BLaER1 treated with 17β-estradiol and CSF1 and Interleukin-3, amounts not matched to agents 10 nM and 100 nM (cell line): ENCODE measurements around the gene LRP2BP.

Experiments
- H3K27ac ChIP-seq, 11 experiments: shearing (Covaris generic); formaldehyde crosslinking; 2 replicates each; pipeline ENCODE4 v1.8.1; 2022
- H3K27me3 ChIP-seq, 11 experiments: shearing (Covaris generic); formaldehyde crosslinking; 2 replicates each; pipeline ENCODE4 v1.8.1; 2022
- H3K36me3 ChIP-seq, 11 experiments: shearing (Covaris generic); formaldehyde crosslinking; 2 replicates each; pipeline ENCODE4 v1.8.1; 2022
- H3K4me1 ChIP-seq, 10 experiments: shearing (Covaris generic); formaldehyde crosslinking; 2 replicates each; pipeline ENCODE4 v1.8.1; 2022
- H3K4me2 ChIP-seq, 11 experiments: shearing (Covaris generic); formaldehyde crosslinking; 2 replicates each; pipeline ENCODE4 v1.8.1; 2022
- H3K4me3 ChIP-seq, 10 experiments: shearing (Covaris generic); formaldehyde crosslinking; 2 replicates each; pipeline ENCODE4 v1.8.1; 2022
- H3K9ac ChIP-seq, 11 experiments: shearing (Covaris generic); formaldehyde crosslinking; 2 replicates each; pipeline ENCODE4 v1.8.1; 2022
- H3K9me3 ChIP-seq, 11 experiments: shearing (Covaris generic); formaldehyde crosslinking; replicated peaks in 1 of 11; 2 replicates each; pipeline ENCODE4 v1.8.1; 2022
- H4K20me1 ChIP-seq, 11 experiments: shearing (Covaris generic); formaldehyde crosslinking; 2 replicates each; pipeline ENCODE4 v1.8.1; 2022
- Cebpa-rat ChIP-seq, 11 experiments: shearing (Covaris generic); IDR thresholded peaks; 2 replicates each; pipeline ENCODE4 v1.8.1; 2022

The LRP2BP gene

DNA sequence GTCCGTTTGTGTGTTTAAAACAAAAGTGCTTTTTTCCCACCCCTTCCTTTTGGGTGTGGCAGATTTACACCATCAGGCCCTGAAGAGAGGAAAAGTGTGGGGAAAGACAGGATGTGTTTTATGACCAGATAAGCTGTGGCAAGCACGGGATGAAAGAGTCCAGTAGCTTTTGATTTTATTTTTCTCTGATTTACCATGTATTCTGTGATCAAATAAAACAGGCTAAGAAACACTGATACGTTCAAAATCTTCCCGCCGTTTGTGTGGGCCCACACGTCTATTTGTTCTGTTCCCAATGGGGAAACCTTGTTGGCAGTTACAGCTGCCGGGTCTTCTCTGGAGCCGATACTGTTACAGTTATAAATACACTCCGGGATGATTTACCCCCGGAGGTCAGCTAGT is 10.8 kb downstream of the LRP2BP start:
- no peaks in the 10 kb centered on the region for H4K20me1 ChIP-seq
- H3K9me3 ChIP-seq = peaks cover 14 to 34% (median 27%) of the 10 kb centered on the region in 11 experiments
- H3K4me3 ChIP-seq = peak overlapping the region in 7 of 10 experiments; percentile 15 to 58 (median 42); a peak in 8 of 20 replicates
- H3K27ac ChIP-seq = peak overlapping the region in 10 of 11 experiments; percentile 48 to 88 (median 81); a peak in 19 of 22 replicates
- peak overlapping the region; percentile 56 to 78 (median 67); a peak in 21 of 22 replicates for H3K9ac ChIP-seq
- H3K4me2 ChIP-seq = peak overlapping the region; percentile 61 to 85 (median 75)
- TF ChIP-seq Cebpa-rat (IDR thresholded peaks at IDR 0.05) = no peak
- peaks cover 21 to 36% (median 30%) of the 10 kb centered on the region in 10 experiments for H3K4me1 ChIP-seq
- H3K27me3 ChIP-seq = no peaks in the 10 kb centered on the region
- H3K36me3 ChIP-seq = peaks cover 0 to 31% (median 18%) of the 10 kb centered on the region in 11 experiments; a peak in 13 of 22 replicates

DNA sequence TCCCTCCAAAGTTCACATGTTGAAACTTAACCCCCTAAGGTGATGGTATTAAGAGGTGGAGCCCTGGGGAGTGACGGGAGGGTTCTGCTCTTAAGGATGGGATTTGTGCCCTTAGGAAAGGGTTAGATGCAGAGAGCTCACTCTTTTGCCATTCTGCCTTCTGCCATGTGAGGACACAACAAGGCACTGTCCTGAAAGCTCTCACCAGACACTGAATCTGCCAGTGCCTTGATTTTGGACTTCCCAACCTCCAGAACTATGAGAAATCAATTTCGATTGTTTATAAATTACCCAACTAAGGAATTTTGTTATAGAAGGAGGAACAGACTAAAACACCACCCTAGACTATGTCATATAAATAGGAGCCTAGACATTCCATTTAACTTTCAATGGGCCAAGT is 11.7 kb downstream of the LRP2BP start:
- Histone ChIP-seq H3K4me3 (peak overlapping the region in 6 of 10 experiments; percentile 11 to 56 (median 41); a peak in 11 of 20 replicates), H3K9me3 (peaks cover 21 to 42% (median 31%) of the 10 kb centered on the region in 11 experiments), H4K20me1 (no peaks in the 10 kb centered on the region), H3K9ac (peak overlapping the region in 9 of 11 experiments; percentile 19 to 63 (median 55); a peak in 15 of 22 replicates), H3K4me1 (peaks cover 21 to 36% (median 30%) of the 10 kb centered on the region in 10 experiments), H3K27me3 (no peaks in the 10 kb centered on the region), H3K27ac (peak overlapping the region in 9 of 11 experiments; percentile 61 to 80 (median 74); a peak in 17 of 22 replicates), H3K4me2 (peak overlapping the region; percentile 31 to 85 (median 69); a peak in 21 of 22 replicates), H3K36me3 (peaks cover 0 to 37% (median 23%) of the 10 kb centered on the region in 11 experiments; a peak in 13 of 22 replicates)
- no peak for TF ChIP-seq Cebpa-rat (IDR thresholded peaks at IDR 0.05)

DNA sequence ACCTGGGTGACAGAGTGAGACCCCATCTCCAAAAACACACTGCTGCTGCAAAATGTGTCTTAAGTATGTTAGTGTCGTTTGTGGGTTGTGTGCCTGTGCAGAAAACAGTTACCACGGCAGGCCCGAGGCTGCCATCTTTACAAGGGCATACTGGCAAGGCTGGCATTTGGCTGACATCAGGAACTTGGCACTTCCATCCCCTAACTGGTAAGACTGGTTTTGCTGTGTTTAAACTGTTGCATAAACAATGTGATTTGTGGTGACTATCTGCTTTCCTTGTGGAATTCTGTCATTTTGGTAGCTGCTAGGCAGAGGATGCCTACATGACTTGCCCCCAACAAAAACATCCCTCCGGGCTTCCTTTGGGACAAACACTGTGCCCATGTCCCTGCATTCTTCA is 12.3 kb downstream of the LRP2BP start:
- Histone ChIP-seq H3K4me2 (peak overlapping the region in 8 of 11 experiments; percentile 53 to 85 (median 72); a peak in 13 of 22 replicates), H3K9ac (peak overlapping the region in 1 of 11 experiments; percentile 56; a peak in 2 of 22 replicates), H3K9me3 (peaks cover 21 to 42% (median 31%) of the 10 kb centered on the region in 11 experiments), H4K20me1 (no peaks in the 10 kb centered on the region), H3K27ac (peak overlapping the region in 7 of 11 experiments; percentile 61 to 79 (median 74); a peak in 12 of 22 replicates), H3K36me3 (peaks cover 0 to 43% (median 23%) of the 10 kb centered on the region in 11 experiments; a peak in 17 of 22 replicates), H3K4me3 (peak overlapping the region in 2 of 10 experiments; percentile 39 to 56; a peak in 1 of 20 replicates), H3K27me3 (no peaks in the 10 kb centered on the region), H3K4me1 (peaks cover 21 to 36% (median 30%) of the 10 kb centered on the region in 10 experiments)
- TF ChIP-seq Cebpa-rat (IDR thresholded peaks at IDR 0.05) = no peak

DNA sequence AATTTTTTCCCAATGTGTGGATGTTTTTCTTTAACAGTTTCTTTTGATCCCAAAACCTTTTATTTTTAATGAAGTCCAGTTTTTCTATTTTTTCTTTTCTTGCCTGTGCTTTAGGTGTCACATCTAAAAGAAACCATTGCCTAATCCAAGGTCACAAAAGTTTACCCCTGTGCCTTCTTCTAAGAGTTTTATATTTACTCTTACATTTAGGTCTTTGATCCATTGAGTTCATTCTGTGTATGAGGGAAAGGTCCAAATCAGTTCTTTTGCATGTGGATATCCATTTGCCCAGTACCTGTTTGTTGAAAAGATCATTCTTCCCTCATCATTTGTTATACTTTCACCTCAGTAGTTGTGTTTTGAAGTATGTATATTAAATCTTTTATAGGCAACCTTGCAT is 13.0 kb downstream of the LRP2BP start:
- Histone ChIP-seq H3K27me3 (no peaks in the 10 kb centered on the region), H3K9ac (no peak overlapping the region), H3K4me3 (no peak overlapping the region), H3K27ac (no peak overlapping the region), H4K20me1 (no peaks in the 10 kb centered on the region), H3K9me3 (peaks cover 21 to 42% (median 32%) of the 10 kb centered on the region in 11 experiments), H3K4me1 (peaks cover 21 to 36% (median 30%) of the 10 kb centered on the region in 10 experiments), H3K36me3 (peaks cover 0 to 50% (median 30%) of the 10 kb centered on the region in 11 experiments; a peak in 17 of 22 replicates), H3K4me2 (peak overlapping the region in 1 of 11 experiments; percentile 84; a peak in 1 of 22 replicates)
- no peak for TF ChIP-seq Cebpa-rat (IDR thresholded peaks at IDR 0.05)

- Histone ChIP-seq H3K9ac (no peak overlapping the region), H3K4me2 (no peak overlapping the region), H4K20me1 (no peaks in the 10 kb centered on the region), H3K27me3 (no peaks in the 10 kb centered on the region), H3K27ac (no peak overlapping the region), H3K36me3 (peaks cover 0 to 61% (median 41%) of the 10 kb centered on the region in 11 experiments; a peak in 18 of 22 replicates), H3K4me1 (peaks cover 21 to 34% (median 29%) of the 10 kb centered on the region in 10 experiments), H3K4me3 (no peak overlapping the region), H3K9me3 (peaks cover 21 to 47% (median 32%) of the 10 kb centered on the region in 11 experiments)
- TF ChIP-seq Cebpa-rat (IDR thresholded peaks at IDR 0.05) = peak in 1 of 11 experiments; percentile 35; a peak in 2 of 22 replicates
Observed at GRCh38 chr4:185381288-185382196, 14.2 kb downstream of the LRP2BP start.

DNA sequence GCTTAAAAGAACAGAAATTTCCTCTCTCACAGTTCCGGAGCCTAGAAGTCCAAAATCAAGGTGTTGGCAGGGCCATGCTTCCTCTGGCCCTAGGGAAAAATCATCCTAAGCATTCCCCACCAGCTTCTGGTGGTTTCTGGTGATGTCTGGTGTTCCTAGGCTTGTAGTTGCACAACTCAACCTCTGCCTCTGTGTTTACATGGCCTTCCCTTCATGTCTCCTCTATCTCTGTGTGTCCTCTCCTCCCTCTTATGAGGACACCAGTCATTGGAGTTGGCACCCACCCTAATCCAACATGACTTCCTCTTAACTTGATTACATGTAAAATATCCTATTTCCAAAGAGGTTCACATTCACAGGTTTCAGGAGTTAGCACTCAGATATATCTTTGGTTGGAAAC is 15.4 kb downstream of the LRP2BP start:
- peaks cover 21 to 47% (median 32%) of the 10 kb centered on the region in 11 experiments for H3K9me3 ChIP-seq
- H3K9ac ChIP-seq = no peak overlapping the region
- TF ChIP-seq Cebpa-rat (IDR thresholded peaks at IDR 0.05) = no peak
- no peak overlapping the region for H3K4me2 ChIP-seq
- H3K4me1 ChIP-seq = peaks cover 13 to 22% (median 17%) of the 10 kb centered on the region in 10 experiments
- H3K27me3 ChIP-seq = no peaks in the 10 kb centered on the region
- no peaks in the 10 kb centered on the region for H4K20me1 ChIP-seq
- H3K4me3 ChIP-seq = no peak overlapping the region
- no peak overlapping the region for H3K27ac ChIP-seq
- H3K36me3 ChIP-seq = peaks cover 0 to 70% (median 47%) of the 10 kb centered on the region in 11 experiments; a peak in 18 of 22 replicates

- TF ChIP-seq Cebpa-rat (IDR thresholded peaks at IDR 0.05) = no peak
- Histone ChIP-seq H3K9ac (no peak overlapping the region), H3K36me3 (peaks cover 0 to 71% (median 47%) of the 10 kb centered on the region in 11 experiments; a peak in 18 of 22 replicates), H4K20me1 (no peaks in the 10 kb centered on the region), H3K27ac (no peak overlapping the region), H3K9me3 (peaks cover 21 to 47% (median 32%) of the 10 kb centered on the region in 11 experiments), H3K4me3 (no peak overlapping the region), H3K27me3 (no peaks in the 10 kb centered on the region), H3K4me2 (no peak overlapping the region), H3K4me1 (peaks cover 9 to 17% (median 12%) of the 10 kb centered on the region in 10 experiments)
Observed at GRCh38 chr4:185379326-185380295, 16.1 kb downstream of the LRP2BP start.

DNA sequence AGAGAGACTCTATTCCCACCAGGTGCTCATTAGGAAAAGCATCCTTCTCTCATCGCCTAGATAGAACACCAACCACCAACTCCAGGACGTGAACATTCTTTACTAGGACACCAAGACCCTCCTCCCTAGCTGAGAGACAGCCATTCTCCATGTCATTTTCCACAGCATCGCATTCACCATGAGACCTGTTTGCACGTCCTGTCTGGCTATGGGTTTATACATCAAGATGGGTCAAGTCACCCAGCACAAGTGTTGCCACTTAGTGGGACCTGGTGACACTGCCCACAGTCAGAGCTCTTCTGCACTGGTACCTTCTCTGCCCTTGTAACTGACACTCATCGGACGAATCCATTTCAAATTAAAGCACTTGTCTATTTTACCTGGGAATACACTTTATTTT is 17.5 kb downstream of the LRP2BP start:
- no peak overlapping the region for H3K27ac ChIP-seq

More for the DNA sequence above, 17.5 kb downstream of the LRP2BP start:
- Histone ChIP-seq H3K27me3 (no peaks in the 10 kb centered on the region), H3K4me3 (no peak overlapping the region), H4K20me1 (no peaks in the 10 kb centered on the region), H3K4me1 (peaks cover 0 to 8% (median 2%) of the 10 kb centered on the region in 10 experiments; a peak in 10 of 20 replicates), H3K4me2 (no peak overlapping the region), H3K9me3 (peaks cover 21 to 39% (median 31%) of the 10 kb centered on the region in 11 experiments), H3K36me3 (peaks cover 0 to 79% (median 51%) of the 10 kb centered on the region in 11 experiments; a peak in 18 of 22 replicates), H3K9ac (no peak overlapping the region)
- TF ChIP-seq Cebpa-rat (IDR thresholded peaks at IDR 0.05) = no peak
